ENCODE measurements around the gene LGALS7.
"Not testable (repeated sequence)": the region's sequence is repeated elsewhere in the genome, so short reads cannot be mapped to it uniquely, and the experiment has no call there.

Gene LGALS7

GRCh38 chr19:38770228-38770948 is 2.9 kb downstream of the LGALS7 start:
- not testable (repeated sequence) for FAIRE-seq

GRCh38 chr19:38769635-38770211 is 3.6 kb downstream of the LGALS7 start:
- FAIRE-seq: no peak

DNA sequence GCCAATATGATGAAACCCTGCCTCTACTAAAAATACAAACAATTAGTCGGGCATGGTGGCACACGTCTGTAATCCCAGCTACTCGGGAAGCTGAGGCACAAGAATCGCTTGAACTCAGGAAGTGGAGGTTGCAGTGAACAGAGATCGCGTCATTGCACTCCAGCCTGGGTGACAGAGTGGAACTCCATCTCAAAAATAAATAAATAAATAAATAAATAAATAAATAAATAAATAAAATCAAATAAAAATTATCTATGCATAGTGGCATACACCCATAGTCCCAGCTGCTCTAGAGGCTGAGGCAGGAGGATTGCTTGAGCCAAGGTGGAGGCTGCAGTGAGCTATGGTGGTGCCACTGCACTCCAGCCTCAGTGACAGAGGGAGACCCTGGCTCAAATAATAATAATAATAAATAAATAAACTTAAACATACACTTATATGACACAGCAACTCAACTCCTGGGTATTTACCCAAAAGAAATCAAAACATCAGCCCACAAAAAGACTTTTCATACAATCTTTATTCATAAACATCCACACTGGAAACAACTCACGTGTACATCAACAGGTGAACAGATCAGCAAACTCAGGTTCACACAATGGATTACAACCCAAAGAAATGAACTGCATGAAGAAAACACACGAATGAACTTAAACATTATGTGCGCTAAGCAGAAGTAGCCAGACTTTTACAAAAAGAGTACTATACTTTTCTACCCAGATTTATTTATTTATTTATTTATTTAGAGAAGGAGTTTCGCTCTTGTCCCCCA is 6.9 kb downstream of the LGALS7 start:
- FAIRE-seq: no peak

- no peak for FAIRE-seq
These were observed 8.1 kb downstream of the LGALS7 start for GRCh38 chr19:38765214-38765613.

GRCh38 chr19:38763795-38764220 is 9.5 kb downstream of the LGALS7 start:
- FAIRE-seq: no peak

- FAIRE-seq: not testable (repeated sequence)
These were observed 11.4 kb downstream of the LGALS7 start for GRCh38 chr19:38761884-38762389.

DNA sequence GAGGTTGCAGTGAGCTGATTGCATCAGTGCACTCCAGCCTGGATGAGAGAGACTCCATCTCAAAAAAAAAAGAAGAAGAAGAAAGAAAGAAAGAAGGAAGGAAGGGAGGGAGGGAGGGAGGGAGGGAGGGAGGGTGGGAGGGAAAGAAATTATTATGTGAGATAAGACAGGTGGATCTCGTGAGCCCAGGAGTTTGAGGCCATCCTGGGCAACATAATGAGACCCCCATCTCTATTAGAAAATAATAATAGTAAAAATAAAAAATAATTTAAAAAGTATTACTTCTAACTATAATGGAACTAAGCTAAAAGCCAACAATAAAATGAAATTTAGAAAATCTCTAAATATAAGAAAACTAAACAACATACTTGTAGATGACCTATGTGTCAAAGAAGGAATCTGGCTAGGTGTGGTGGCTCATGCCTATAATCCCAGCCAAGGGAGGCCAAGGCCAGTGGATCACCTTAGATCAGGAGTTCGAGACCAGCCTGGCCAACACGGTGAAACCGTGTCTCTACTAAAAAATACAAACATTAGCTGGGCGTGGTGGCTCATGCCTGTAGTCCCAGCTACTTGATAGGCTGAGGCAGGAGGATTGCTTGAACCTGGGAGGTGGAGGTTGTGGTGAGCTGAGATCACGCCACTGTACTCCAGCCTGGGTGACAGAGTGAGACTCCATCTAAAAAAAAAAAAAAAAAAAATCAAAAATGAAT is 12.4 kb downstream of the LGALS7 start:
- FAIRE-seq: not testable (repeated sequence)

DNA sequence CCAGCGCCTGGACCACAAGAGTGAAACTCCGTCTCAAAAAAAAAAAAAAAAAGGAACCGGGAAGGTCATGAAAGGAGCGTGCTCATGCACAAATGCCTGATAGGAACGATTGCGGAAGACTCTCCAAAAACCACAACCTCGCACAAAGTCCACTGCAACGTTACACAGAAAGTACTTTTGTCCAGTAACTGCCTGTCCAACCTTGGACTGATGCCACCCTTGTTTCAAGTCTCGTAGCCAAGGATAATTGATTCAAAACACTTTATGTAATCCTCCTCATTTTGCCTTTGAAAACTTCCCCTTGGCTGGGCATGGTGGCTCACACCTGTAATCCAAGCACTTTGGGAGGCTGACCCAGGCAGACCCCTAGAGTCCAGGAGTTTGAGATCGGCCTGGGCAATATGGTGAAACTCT is 13.7 kb downstream of the LGALS7 start:
- no peak for FAIRE-seq

DNA sequence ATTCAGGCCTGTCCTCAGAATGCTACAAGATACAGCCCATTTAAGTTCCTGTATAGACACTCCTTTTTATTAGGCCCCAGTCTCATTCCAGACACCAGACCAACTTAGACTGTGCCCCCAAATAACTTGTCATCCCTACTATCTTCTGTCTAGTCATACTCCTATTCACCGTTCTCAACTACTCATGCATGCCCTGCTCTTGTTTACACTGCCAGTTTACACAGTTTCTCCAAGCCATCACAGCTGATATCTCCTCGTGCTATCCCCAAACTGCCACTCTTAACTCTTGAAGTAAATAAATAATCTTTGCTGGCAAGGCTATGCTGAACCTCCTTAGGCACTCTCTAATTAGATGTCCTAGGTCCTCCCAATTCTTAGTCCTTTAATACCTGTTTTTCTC is 19.1 kb downstream of the LGALS7 start:
- not testable (repeated sequence) for FAIRE-seq

- FAIRE-seq: not testable (repeated sequence)
These were observed 19.5 kb downstream of the LGALS7 start for GRCh38 chr19:38753783-38754182.

DNA sequence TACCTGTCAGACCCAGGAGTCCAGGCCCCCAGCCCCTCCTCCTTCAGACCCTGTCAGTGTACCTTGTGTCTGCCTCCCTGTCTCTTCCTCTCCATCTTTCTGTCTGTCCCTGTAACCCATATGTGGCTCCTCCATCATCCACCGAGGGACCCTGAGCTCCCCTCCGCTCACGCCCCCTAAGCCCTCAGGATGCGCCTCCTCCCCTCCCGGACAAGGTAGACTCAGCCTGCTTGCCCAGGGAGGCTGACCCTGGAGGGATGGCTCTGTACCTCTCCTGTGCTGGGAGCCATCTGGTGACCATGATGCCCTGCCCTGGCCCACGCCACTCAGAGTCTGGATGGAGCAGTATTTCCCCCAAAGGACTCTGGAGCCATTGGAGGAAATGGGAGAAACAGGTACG is 28.0 kb downstream of the LGALS7 start:
- FAIRE-seq: no peak

- no peak for FAIRE-seq
These were observed 28.4 kb downstream of the LGALS7 start for GRCh38 chr19:38744874-38745273.

- FAIRE-seq: no peak
These were observed 29.0 kb downstream of the LGALS7 start, which contains the start of gene CAPN12 for GRCh38 chr19:38744298-38744681. Gene CAPN12 (minus strand): TSS chr19:38744474. CDS start chr19:38744165, 309 bp downstream.

DNA sequence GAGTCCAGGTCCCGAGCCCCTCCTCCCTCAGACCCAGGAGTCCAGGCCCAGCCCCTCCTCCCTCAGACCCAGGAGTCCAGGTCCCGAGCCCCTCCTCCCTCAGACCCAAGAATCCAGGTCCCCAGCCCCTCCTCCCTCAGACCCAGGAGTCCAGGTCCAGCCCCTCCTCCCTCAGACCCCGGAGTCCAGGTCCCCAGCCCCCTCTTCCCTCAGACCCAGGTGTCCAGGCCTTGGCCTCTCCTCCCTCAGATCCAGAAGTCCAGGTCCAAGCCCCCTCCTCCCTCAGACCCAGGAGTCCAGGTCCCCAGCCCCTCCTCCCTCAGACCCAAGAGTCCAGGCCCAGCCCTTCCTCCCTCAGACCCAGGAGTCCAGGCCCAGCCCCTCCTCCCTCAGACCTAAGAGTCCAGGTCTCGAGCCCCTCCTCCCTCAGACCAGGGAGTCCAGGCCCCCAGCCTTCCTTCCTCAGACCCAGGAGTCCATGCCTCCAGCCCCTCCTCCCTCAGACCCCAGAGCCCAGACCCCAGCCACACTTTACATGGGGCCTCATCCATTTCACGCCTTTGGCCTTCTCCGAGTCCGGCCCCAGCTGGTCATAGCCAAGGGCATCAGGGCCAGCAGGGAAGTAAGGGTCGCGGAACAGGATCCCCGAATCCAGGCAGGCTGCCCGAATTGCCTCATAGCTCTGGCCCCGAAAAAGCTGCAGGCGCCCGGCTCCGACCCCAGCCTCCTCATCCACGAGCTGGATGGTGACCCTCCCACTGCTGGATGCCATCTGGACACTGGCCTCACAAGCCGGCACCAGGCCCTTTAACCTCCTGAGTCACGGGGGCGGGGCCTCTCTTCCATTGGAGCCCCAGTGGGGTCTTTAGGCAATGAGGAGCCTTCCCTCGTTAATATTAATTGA is 29.7 kb downstream of the LGALS7 start:
- no peak for FAIRE-seq

DNA sequence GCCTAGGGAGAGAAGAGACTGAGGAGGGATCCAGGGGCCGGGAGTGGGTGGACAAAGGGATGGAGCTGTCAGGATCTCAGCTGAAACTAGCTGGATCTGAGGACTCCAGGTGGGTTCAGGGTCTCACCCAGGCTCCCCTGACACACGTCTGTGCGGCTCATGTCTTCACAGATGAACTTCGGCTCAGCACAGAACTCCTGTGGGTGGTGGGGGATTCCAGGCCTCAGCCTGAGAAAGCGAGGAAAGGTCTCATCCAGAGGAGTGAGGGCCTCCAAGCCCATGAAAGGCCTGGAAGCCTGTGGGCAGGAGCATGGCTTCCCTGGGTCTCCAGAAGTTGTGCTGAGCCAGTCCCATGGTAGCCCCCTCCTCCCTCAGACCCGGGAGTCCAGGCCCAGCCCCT is 30.4 kb downstream of the LGALS7 start:
- FAIRE-seq: no peak

- FAIRE-seq: no peak
These were observed 31.0 kb downstream of the LGALS7 start for GRCh38 chr19:38742296-38742695.

GRCh38 chr19:38741670-38742069 is 31.6 kb downstream of the LGALS7 start:
- FAIRE-seq: no peak

- no peak for FAIRE-seq
These were observed 32.4 kb downstream of the LGALS7 start for GRCh38 chr19:38740932-38741331.

DNA sequence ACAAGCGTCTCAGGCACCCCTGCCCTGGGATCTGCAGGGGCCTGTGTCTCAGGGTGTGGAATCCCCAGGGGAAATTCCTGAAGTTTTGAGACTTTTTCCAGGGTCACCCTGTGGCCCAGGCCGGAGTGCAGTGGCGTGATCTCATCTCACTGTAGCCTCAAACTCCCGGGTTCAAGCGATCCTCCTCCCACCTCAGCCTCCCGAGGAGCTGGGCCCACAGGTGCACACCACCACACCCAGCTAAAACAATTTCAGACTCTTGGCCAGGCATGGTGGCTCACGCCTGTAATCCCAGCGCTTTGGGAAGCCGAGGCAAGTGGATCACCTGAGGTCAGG is 33.1 kb downstream of the LGALS7 start:
- FAIRE-seq: no peak

DNA sequence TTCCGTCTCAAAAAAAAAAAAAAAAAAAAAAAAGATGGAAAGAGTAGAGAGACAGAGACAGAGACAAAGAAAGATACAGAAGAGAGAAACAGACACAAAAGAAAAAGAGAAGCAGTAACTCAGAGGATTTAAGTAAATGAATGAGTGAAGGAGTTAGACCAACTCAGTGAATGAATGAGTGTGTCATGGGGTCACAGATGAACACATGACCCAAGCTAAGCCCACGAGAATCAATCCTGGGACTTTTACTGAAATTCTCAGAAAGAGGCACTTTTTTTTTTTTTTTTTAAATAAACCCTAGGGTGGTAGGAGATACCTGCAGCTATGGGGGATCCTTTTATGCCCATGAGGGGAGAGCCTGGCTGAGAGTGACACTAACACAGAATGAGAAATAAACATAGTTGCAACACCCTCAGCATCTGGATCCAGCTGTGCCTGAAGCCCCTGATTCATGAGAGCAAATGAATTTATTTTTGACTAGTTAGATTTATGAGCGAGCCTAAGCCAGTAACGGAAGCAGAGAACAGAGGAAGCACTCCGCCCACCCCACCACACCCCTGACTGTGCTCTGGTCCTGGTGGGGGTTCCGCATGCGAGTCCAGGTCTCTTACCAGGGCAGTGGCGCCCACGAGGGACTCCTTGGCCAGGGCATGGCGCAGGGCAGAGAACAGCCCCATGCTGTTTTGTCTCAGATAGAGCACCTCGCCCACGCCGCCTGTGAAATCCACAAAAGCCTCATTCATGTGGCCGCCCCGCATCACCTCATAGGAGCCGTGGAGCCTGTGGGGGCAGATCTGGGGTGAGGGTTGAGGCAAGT is 33.7 kb downstream of the LGALS7 start:
- no peak for FAIRE-seq
